K562 treated with DMSO at 1 percent for 48 hours (cell line): ENCODE results near the gene LINC01488. TPM values are rescaled to one million over a fixed set of nuclear protein-coding genes. Genes with fewer than 3 reads are reported as not detected.

ENCODE experiments used
- total RNA-seq: library from RNA; unstranded; fragments of 300-600 nt; gene quantifications from 2 replicates; pipeline ENCODE4 v1.2.3, GENCODE V29; 2022; ENCODE audit warnings: low replicate concordance; ENCODE audit errors: extremely low read depth

LINC01488 gene
- not detected in 2 replicates for total RNA-seq

GRCh38 chr11:69481393-69481844 is at the start of gene LINC01488:
LINC01488 (plus strand) TSS chr11:69481663.

Other genes starting within 250 kb of the LINC01488 start
- not detected in 2 replicates for gene MYEOV, start 187.5 kb upstream of the LINC01488 start, total RNA-seq
- not detected in 2 replicates for gene CCND1, start 159.5 kb downstream of the LINC01488 start, total RNA-seq
- not detected in 2 replicates for gene LTO1, start 193.7 kb downstream of the LINC01488 start, total RNA-seq
- not detected in 2 replicates for gene FGF19, start 222.4 kb downstream of the LINC01488 start, total RNA-seq